Aorta (tissue), 5 donors: ENCODE measurements around the gene ARHGAP26. TPM values are rescaled to one million over a fixed set of nuclear protein-coding genes. Genes with fewer than 3 reads are reported as not detected.
A peak's percentile ranks its signal among the peaks of the same experiment; 100 is the strongest.
"Not testable (repeated sequence)": the region's sequence is repeated elsewhere in the genome, so short reads cannot be mapped to it uniquely, and the experiment has no call there.

ENCODE experiments used
- ATAC-seq: fragments of 200-7000 bp; cut with Tn5 transposase; one replicate; pipeline ENCODE4 v1.9.1; 2022; ENCODE audit warnings: moderate library complexity; ENCODE audit not compliant: low FRiP score
- DNase-seq, 2 donors: peaks; one replicate each; pipeline ENCODE4 v3.0.0-alpha.2; 2020
- H3K27ac ChIP-seq, 2 donors: one replicate each; pipeline ENCODE4 v1.5.1; 2013; ENCODE audit warnings: low read length in 2 of 2, mild to moderate bottlenecking in 2 of 2, moderate library complexity in 2 of 2, control low read depth in 1 of 2, inconsistent platforms in 1 of 2, low read depth in 1 of 2
- H3K27me3 ChIP-seq, 2 donors: one replicate each; pipeline ENCODE4 v1.6.1; 2013; ENCODE audit warnings: control low read depth in 1 of 2, low read length in 1 of 2, mild to moderate bottlenecking in 1 of 2, moderate library complexity in 1 of 2; ENCODE audit not compliant: insufficient read depth in 2 of 2, control insufficient read depth in 1 of 2
- H3K36me3 ChIP-seq, 2 donors: one replicate each; pipeline ENCODE4 v1.6.1; 2013; ENCODE audit warnings: control low read depth in 1 of 2, low read length in 1 of 2, mild to moderate bottlenecking in 1 of 2; ENCODE audit not compliant: insufficient read depth in 2 of 2, control insufficient read depth in 1 of 2
- H3K4me1 ChIP-seq, 2 donors: one replicate each; pipeline ENCODE4 v1.6.1; 2013; ENCODE audit warnings: low read length in 2 of 2, control low read depth in 1 of 2, mild to moderate bottlenecking in 1 of 2, moderate library complexity in 1 of 2; ENCODE audit not compliant: insufficient read depth in 2 of 2, control insufficient read depth in 1 of 2
- H3K4me3 ChIP-seq, 2 donors: one replicate each; pipeline ENCODE4 v1.5.1; 2013; ENCODE audit warnings: low read length in 2 of 2, control low read depth in 1 of 2, mild to moderate bottlenecking in 1 of 2
- H3K9me3 ChIP-seq: one replicate; pipeline ENCODE4 v1.6.1; 2013; ENCODE audit warnings: mild to moderate bottlenecking, low read length; ENCODE audit not compliant: control insufficient read depth
- WGBS, 2 donors: extraction: QIAGEN DNeasy Blood & Tissue Kit; methylation state at CpG; one replicate each; pipeline ENCODE4 v1.1.7; 2013; 5-methylcytosine and 5-hydroxymethylcytosine counted together
- intact Hi-C, 2 donors: fragments of 100-400 bp; cut with DNase I; formaldehyde crosslinking; loops; one replicate each; pipeline versions ENCODE4 v1.14.2 to v1.15.0; 2022
- polyA plus RNA-seq, 2 donors: library from polyadenylated mRNA; stranded (reverse); fragments of 200-250 nt; gene quantifications; one replicate each; pipeline ENCODE4 v1.2.3, GENCODE V29; 2013
- total RNA-seq, 2 donors: library from RNA; stranded (reverse); fragmentation: NEBNext Ultra II Directional; extraction: Animal tissue kit (Norgen Biotek cat#: 25700); gene quantifications; one replicate each; pipeline ENCODE4 v1.2.1, GENCODE V29; 2021
- donor health status: healthy with polysubstance abuse.
- donor health status: Bipolar disorder and iron deficiency.
- donor health status: DM: no; HTN: no; CAD: no.
- donor health status: DM: no; HTN: no; CAD: no.
- donor health status: DM: yes; HTN: yes; CAD: no.

ARHGAP26 gene
- total and polyA plus RNA-seq, 4 donors = 4.5 to 70.7 (median 29.6) TPM

DNA sequence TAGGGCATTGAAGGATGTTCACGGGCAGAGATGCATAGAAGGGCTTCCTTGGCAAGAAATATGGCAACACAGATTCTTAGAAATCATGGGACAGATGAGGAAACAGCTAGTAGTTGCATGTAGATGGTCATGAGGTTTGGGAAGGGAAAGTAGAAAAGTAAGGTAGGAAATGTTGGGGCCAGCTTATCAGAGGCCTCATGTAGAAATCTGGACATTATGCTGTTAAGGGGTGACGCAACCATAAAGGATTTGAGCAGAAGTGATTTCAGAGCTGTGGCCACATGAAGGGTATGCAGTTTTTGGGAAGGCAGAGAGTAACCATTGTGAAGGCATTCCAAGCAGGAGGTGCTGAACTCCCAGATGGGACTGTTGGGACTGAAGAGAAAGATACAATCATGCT, 224.0 kb downstream of the ARHGAP26 start:
- intact Hi-C loops = no loop called here
- DNase-seq (no peak), ATAC-seq (no peak)
- H3K27me3 ChIP-seq = no peaks in the 10 kb centered on the region
- H3K36me3 ChIP-seq = no peaks in the 10 kb centered on the region
- no peak overlapping the region for H3K4me3 ChIP-seq
- no peaks in the 10 kb centered on the region for H3K4me1 ChIP-seq
- H3K9me3 ChIP-seq = no peaks in the 10 kb centered on the region
- no peak overlapping the region for H3K27ac ChIP-seq
- WGBS, 2 donors = 98 to 100% methylated on average over 2 of the region's 2 CpGs

DNA sequence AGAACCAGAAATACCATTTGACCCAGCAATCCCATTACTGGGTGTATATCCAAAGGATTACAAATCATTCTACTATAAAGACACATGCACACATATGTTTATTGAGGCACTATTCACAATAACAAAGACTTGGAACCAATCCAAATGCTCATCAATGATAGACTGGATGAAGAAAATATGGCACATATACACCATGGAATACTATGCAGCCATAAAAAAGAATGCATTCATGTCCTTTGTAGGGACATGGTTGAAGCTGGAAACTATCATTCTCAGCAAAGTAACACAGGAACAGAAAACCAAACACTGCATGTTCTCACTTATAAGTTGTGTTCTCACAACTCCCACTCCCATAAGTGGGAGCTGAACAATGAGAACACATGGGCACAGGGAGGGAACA, 225.4 kb downstream of the ARHGAP26 start:
- H3K4me3 ChIP-seq, DNase-seq, H3K27ac ChIP-seq, ATAC-seq, H3K4me1 ChIP-seq, H3K27me3 ChIP-seq, intact Hi-C loops, H3K36me3 ChIP-seq, H3K9me3 ChIP-seq: not testable (repeated sequence)

DNA sequence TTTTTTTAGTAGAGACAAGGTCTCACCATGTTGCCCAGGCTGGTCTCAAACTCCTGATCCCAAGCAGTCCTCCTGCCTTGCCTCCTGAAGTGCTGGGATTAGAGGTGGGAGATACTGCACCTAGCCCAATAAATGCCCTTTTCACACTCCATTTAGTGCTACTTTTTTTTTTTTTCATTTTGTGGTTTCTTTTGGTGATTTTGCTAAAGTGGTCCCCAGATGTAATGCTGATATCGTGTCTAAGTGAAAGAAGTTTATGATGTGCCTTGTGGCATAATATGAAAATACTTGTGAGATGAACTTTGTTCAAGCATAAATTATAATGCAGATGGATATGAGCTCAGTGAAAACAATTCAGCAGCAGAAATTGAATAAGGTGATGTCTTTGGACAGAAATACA, 227.4 kb downstream of the ARHGAP26 start:
- 94 to 100% methylated on average over 1 of the region's 1 CpG for WGBS, 2 donors
- intact Hi-C loops = no loop called here

DNA sequence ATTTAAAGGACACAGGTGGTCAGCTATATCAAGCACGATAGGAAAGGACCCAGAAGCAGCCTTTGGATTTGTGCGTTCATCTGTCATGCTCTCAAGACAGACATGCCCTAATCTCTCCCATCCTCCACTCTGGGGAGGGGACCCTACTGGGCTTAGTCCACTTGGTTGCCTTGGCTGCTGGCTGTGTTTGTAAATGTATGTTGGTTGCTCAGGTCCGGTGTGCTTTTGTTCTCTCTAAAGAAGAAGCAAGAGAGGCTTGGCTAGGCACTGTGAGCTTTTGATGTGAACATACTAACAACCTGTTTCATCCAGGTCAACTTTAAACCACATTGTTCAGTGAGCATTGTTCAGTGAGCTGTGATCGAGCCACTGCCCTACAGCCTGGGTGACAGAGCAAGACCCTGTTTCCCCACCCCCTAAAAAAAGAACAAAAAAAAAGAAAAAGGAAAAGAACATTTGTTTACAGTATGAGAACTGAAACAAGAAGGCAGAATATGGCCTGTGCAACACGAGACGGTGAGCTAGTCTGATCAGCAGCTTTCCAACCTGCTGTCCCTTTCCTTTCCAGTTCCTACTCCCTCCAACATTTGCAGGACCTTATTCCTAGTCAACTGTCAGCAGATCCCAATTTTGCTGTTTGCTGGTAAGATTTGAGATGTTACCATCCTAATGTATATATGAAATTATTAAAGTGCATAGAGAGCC, 228.3 kb downstream of the ARHGAP26 start:
- no peaks in the 10 kb centered on the region for H3K27me3 ChIP-seq

More for the DNA sequence above, 227.4 kb downstream of the ARHGAP26 start:
- no peak overlapping the region for H3K4me3 ChIP-seq
- ATAC-seq = no peak
- peaks cover 0 to 6% of the 10 kb centered on the region in 2 donors for H3K4me1 ChIP-seq
- no peaks in the 10 kb centered on the region for H3K36me3 ChIP-seq
- no peaks in the 10 kb centered on the region for H3K27me3 ChIP-seq
- no peak overlapping the region for H3K27ac ChIP-seq
- H3K9me3 ChIP-seq = no peaks in the 10 kb centered on the region
- DNase-seq = no peak

DNA sequence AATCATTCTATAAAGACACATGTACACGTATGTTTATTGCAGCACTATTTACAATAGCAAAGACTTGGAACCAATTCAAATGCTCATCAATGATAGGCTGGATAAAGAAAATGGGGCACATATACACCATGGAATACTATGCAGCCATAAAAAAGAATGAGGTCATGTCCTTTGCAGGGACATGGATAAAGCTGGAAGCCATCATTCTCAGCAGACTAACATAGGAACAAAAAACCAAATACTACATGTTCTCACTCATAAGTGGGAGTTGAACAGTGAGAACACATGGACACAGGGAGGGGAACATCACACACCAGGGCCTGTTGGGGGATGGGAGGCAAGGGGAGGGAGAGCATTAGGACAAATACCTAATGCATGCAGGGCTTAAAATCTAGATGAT, 230.4 kb downstream of the ARHGAP26 start:
- H3K36me3 ChIP-seq, DNase-seq, H3K4me3 ChIP-seq, H3K4me1 ChIP-seq, ATAC-seq, H3K27ac ChIP-seq, H3K9me3 ChIP-seq, H3K27me3 ChIP-seq: not testable (repeated sequence)
- 95% methylated on average over 1 of the region's 1 CpG for WGBS, 2 donors
- intact Hi-C loops = loop anchor here in 1 of 2 donors (10.0 kb wide), 1 partner anchor 824 kb away; no protein-coding TSS in a partner anchor

More for the DNA sequence above, 228.3 kb downstream of the ARHGAP26 start:
- Histone ChIP-seq H3K27ac (no peak overlapping the region), H3K36me3 (no peaks in the 10 kb centered on the region), H3K9me3 (no peaks in the 10 kb centered on the region), H3K4me3 (no peak overlapping the region), H3K4me1 (peaks cover 0 to 6% of the 10 kb centered on the region in 2 donors)
- ATAC-seq (no peak), DNase-seq (no peak)
- WGBS, 2 donors = 89 to 91% methylated on average over 6 of the region's 6 CpGs
- intact Hi-C loops = no loop called here

DNA sequence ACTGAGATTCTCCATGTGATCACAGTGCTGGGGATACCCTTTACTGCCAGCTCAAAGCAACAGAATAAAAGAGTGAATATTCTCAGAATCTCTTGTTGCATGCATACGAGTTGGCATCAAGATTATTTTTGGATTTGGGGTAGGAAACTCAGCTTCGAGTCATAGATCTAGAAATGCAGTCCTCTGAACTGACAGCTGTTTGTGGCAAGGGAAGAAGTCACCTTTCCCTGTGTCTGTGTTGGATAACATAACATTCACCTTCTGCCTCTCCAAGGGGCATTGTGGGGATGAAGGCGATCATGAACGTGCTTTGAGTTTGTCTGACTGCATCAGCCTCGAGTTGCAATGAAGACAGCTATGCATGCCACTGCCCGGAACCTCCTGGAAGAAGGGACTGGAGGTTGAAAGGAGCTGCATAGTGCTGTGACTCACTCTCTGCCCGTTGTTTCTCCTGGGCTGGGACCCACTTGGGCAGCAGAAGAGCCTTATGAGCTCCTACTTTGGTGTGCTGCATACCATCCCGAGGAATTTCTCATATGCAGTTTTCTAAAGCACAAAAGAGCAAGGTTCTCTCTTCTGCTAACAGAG, 231.7 kb downstream of the ARHGAP26 start:
- no peaks in the 10 kb centered on the region for H3K9me3 ChIP-seq
- ATAC-seq (peak; percentile 42), DNase-seq (peak in 1 of 2 donors; percentile 68)
- H3K27ac ChIP-seq = peak overlapping the region in 1 of 2 donors; percentile 44
- H3K27me3 ChIP-seq = no peaks in the 10 kb centered on the region
- peaks cover 0 to 6% of the 10 kb centered on the region in 2 donors for H3K4me1 ChIP-seq
- H3K4me3 ChIP-seq = no peak overlapping the region
- intact Hi-C loops = loop anchor here in 1 of 2 donors (10.0 kb wide), 1 partner anchor 823 kb away; no protein-coding TSS in a partner anchor
- 8% methylated on average over 8 of the region's 8 CpGs for WGBS, 2 donors
- H3K36me3 ChIP-seq = no peaks in the 10 kb centered on the region

DNA sequence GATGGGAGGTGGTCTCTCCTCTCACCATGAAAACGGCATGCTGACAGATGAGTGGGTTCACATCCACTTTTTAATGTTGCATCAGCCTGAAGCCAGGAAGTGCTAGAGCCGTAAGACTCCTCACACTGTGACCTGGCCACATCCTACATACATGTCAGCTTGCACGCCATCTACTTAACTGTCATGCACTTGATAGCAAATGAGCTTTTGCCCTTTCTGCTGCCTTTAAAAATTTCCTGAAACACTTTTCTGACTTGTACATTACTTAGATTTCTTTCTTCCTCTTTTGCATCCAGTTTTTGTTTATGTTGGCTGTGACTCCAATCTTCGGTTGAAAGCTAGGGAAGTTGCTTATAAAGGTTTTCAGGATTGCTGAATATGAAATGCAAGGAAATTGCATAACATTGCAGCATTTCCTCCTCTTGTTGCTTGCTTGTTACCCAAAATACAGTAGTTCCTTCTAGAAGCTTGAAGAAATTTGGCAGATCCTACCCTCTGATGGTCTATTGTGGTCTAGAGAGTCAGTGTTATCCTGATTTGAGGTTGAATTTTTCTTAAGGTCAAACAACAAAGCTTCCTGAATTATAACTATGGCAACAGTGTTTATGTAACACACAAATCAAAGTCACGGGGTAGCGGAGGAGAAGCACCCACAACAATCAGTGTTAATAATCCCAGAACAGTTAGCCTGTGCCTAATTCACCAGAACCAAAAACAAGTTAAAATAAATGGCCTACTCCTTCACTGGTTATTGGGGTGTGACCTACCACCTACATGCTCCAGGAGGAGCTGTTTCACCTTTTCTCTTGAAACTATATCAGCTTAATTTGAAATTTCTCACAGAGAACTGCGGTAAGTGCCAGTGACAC, 232.5 kb downstream of the ARHGAP26 start:
- intact Hi-C loops = loop anchor here in 1 of 2 donors (10.0 kb wide), 1 partner anchor 822 kb away; no protein-coding TSS in a partner anchor
- WGBS, 2 donors = 34 to 36% methylated on average over 7 of the region's 7 CpGs
- peaks cover 4 to 6% of the 10 kb centered on the region in 2 donors for H3K4me1 ChIP-seq

DNA sequence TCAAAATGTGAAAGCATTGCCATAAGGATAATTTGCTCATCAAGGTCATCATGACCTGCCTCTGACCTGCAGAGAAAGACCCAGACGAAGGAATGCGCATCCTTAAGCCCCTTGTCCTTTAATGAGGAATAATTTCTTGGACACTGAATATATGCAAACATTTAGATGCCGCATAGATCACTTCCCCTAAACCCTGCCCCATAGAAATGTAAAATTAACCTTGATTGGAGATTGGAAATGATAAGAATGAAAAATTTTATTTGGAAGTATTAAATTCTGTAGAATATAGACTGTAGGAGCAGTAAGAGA, 233.1 kb downstream of the ARHGAP26 start:
- intact Hi-C loops = loop anchor here in 1 of 2 donors (10.0 kb wide), 1 partner anchor 822 kb away; no protein-coding TSS in a partner anchor
- Histone ChIP-seq H3K27me3 (no peaks in the 10 kb centered on the region), H3K36me3 (no peaks in the 10 kb centered on the region), H3K27ac (no peak overlapping the region), H3K4me3 (no peak overlapping the region), H3K4me1 (peaks cover 5 to 6% of the 10 kb centered on the region in 2 donors), H3K9me3 (no peaks in the 10 kb centered on the region)
- whole genome bisulfite sequencing, 2 donors = 93 to 96% methylated on average over 3 of the region's 3 CpGs
- ATAC-seq (no peak), DNase-seq (no peak)

More for the DNA sequence above, 232.5 kb downstream of the ARHGAP26 start:
- H3K27ac ChIP-seq = peak overlapping the region in 1 of 2 donors; percentile 63
- ATAC-seq = peak; percentile 74
- no peaks in the 10 kb centered on the region for H3K36me3 ChIP-seq
- H3K9me3 ChIP-seq = no peaks in the 10 kb centered on the region
- no peaks in the 10 kb centered on the region for H3K27me3 ChIP-seq
- peak in 1 of 2 donors; percentile 67 for DNase-seq
- no peak overlapping the region for H3K4me3 ChIP-seq
